Measurements from ENCODE around the gene EIF2AK3.
"Not testable (repeated sequence)": the region's sequence is repeated elsewhere in the genome, so short reads cannot be mapped to it uniquely, and the experiment has no call there.

EIF2AK3 gene

DNA sequence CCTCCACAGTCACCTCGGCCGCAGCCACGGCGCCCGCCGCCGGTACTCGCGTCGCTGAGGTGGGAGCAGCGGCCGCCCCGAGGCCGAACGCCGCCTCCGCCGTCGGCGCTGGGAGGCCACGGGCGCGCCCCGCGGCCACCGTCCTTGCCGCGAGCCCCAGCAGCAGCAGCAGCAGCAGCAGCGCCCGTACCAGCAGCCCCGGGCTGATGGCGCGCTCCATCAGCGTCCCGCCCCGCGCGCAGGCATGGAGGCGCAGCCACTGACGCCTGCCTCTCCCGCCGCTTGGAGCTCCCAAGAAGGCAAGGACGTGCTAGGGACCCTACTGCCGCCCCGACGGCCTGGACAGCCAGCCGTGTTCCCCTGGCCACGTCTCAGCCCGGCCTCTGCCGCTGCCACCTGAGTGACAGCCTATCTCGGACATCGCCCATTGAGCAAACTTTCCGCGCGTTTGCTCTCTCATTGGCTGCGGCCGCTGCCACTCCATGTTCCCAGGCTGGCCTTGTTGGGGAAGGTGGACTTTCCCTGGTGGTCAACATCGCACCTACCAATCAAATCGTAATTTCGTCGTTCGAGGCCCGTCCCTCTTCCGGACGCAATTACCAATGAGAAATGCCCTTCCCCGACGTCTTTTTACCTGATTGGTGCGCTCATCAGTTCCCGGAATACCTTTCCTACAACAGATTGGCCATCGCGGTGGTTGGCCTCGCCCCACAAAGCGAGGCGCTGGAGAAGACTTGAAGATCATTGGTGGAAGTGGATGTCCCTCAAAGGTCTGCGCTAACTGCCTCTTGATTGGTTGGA lies at the start of gene EIF2AK3:
Gene EIF2AK3 (minus strand): TSS at position 410 of the 801 bp plus-strand sequence. CDS start 190 bp downstream, at position 220.
- peak; percentile 100 for DNase-seq

DNA sequence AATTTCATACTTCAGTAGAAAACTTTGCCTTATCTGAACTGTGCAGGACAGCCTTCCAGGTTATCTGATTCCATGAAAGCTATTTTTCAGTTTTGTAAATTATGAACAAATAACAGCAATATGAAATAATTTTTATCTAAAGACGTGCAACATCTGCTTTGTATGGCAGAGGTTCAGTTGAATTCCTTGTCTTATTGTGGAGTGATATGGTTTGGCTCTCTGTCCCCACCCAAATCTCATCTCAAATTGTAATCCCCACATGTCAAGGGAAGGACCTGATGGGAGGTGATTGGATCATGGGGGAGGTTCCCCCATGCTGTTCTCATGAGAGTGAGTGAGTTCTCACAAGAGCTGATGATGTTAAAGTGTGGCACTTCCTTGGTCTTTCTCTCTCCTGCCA lies 46.1 kb upstream of the EIF2AK3 start:
- no peak for DNase-seq

DNA sequence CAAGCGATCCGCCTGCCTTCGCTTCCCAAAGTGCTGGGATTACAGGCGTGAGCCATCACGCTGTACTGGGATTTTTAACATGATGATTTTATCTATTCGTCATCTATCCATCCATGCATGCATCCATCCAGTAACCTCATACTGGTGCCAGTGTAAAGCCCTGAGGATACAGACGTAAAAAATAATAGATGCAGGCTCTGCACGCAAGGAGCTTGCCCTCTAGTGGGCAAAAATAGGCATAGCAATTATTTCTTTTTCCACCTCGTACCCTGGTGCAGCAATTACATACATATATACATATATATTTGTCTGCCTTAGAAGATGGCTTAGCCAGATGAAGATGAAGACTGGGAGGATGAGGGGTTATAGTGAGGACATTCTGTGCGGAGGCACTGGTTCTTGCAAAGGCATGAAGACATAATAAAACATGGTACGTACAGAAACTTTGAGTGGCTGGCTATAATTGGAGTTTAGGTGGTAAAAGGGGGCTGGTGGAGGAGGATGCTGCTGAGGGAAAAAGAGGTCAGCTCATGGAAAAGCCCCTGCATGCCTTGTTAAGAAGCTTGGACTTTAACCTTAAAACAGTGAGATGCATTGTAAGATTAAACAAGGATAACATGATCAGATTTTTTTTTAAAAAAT lies 44.6 kb upstream of the EIF2AK3 start:
- peak; percentile 92 for DNase-seq

DNA sequence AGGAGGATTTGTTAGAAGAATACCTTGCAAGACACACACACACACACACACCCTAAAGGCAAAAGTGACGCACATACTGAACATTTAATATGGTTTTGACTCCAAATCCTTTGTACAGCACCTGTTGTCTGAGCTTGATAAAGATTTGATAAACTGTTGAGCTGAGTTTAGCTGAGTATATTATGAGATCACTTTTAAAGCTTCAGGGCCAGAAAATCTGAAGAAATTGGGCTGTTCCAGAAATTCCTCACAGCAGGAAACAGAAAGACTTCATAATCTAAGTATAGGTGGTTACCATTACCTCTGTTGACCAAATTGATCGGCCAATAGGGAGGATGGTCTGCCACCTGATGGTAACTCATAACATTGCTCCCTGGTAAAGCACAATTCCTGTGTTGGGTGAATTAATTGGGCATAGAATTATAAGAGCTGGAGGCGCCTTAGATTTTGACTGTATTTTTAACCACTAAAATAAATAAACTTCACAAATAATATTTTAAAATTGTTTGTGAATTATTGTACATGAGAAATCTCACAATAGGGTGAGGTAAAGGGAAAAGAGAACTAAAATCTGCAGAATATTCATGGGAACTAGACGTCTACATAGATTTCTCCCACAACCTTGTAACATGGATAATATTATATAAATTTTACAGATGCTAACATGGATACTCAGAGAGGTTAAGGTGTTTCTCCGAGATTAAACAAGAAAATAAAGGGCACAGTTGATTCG lies 42.4 kb upstream of the EIF2AK3 start:
- DNase-seq: peak; percentile 88

DNA sequence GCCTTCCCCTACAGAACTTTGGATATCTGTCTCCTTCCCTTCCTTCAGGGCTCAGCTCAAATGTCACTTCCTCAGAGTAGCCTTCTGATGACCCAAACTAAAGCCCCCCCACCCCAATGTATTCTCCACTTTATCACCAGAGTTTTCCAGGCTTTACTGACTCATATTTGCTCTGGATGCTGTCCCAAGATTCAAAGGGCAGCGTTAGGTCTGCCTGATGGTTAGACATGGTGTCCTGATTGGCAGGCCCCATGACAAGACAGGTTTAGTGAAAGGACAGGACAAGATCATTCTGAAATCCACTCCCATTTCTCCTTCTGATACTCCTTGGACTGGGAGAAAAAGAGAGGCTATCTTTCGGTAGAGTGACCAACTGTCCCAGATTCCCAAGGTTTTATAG lies 41.6 kb upstream of the EIF2AK3 start:
- no peak for DNase-seq

DNA sequence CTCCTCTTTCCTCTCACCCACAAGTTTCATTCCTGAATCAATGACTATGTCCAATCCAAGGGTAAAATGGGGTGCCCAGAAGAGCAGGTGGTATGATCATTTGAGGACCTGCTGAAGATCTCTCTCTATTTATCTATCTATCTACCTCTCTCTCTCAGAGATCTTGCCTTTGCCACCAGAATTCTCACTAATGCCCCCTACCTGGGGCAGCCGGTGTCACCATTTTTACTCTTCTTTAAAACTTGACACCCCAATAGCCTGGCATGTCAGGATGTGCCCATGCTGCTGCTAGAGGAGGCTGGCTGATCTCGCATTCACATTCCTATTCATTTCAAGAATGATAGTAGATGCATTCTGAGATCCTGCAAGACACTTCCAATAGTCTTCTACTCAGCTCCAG lies 40.0 kb upstream of the EIF2AK3 start:
- DNase-seq: peak; percentile 18

DNA sequence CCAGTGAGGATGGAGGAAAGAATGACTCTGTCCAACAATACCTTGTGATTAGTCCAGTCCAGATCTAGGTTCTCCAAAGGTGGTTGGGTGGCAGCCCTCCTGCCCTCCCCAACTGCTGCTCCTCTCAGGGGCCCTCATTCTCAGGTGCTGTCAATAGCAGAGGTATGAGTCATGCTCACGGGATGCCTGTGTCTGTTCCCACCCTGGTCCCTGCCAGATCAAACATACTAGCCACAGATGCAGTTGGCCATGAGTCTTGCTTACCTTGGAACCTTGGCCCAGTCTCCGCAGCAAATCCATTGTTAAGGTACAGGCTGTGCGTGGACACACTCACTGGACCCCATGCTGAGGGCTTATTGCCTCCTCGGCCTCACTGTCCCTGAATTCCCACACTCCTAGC lies 39.3 kb upstream of the EIF2AK3 start:
- DNase-seq: peak; percentile 79

DNA sequence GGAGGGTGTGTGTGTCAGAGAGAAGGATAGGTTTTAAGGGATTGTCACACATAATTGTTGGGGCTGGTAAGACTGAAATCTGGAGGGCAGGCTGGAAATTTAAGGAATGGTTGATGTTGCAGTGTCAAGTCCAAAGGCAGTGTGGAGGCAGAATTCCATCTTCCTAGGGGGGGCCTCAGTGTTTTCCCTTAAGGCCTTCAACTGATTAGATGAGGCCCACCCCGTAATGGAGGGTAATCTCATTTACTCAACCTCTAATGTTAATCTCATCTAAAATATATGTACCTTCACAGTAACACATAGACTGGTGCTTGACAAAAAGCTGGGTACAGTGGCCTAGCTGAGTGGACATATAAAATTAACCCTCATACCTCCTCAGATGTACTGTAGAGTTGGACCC lies 33.4 kb upstream of the EIF2AK3 start:
- DNase-seq: no peak

DNA sequence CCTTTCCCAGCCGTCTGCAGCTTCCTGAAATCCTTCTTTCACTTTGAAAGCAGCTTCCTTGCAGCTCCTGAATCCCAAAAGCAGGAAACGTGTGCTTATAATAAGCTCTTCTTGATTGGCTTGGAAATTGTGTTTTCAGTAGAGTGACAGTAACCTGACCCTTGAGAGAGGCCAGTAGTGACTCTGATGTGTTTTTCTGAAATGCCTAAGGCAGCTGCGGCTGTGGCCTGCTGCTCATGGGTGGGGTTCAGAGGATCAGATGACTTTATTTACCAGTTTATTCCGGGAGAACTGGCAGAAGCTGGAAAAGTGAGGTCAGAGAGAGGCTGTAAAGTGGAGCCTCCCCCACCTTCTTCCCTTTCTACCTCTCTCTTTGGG lies 32.3 kb upstream of the EIF2AK3 start:
- DNase-seq: peak; percentile 98

DNA sequence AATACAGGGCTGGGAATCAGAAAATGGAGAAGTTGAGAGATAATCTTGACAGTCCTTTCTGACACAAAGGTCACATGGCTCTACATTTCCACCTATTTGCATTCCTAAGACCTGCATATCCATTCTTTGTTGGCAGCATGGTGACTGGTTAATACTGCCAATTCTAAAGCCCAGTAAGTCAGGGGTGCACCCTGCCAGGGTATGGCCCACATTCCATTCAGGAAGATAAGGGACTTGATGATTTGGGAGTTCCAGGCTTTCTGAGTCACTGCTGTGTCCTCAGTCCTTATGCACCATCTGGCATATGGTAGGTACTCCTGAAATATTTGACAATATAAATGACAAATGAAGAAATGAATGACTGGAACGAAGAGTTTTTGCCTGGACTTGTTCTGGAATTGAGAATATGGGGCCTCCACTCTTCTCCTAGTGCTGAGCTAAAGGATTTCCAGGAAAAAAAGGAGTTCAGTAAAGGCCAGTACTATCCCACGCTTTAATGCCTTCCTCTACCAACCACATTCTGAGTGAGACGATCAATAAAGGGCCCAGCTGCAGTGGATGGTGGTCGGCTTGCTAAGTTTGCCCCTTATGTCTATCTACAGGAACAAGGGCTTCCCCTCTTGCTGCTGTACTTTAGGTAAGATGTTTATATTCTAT lies 31.7 kb upstream of the EIF2AK3 start:
- DNase-seq: peak; percentile 73

DNA sequence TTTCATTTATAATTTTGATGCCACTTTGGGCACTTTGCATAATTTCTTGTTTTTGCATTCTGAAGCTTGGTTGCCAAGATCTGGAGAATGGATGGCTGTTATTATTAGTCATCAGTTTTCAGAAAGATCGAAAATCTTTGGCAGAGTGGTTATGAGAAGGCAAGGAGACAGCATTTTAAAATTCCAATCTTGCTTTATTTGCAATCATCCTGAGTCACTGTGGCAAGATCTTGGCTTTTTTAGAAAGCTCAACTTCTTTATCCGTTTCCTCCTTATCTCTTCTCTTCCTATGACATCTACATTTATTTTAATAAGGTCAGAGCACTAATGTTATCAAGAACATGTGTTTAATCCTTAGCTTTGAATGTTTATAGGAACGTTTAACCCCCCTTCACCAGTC lies 31.1 kb upstream of the EIF2AK3 start:
- no peak for DNase-seq

DNA sequence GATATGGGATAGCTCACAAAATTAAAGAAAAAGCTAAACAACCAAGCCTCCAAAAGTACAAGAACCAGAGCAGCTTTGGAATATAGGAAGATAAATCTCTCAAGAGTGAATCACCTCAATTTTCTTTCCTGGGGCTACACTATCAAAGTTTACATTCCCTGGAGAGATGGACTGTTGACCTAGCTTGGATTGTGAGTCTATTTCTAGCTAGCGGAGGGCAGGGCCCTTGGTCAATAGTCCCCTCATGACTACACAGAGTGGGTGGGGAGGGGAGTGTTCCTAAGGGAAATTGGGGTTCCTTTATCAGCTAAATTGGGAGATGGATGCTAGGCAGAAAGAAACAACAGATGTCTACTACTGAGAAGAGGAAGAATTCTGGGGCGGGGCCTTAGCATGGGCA lies 29.9 kb upstream of the EIF2AK3 start:
- no peak for DNase-seq

DNA sequence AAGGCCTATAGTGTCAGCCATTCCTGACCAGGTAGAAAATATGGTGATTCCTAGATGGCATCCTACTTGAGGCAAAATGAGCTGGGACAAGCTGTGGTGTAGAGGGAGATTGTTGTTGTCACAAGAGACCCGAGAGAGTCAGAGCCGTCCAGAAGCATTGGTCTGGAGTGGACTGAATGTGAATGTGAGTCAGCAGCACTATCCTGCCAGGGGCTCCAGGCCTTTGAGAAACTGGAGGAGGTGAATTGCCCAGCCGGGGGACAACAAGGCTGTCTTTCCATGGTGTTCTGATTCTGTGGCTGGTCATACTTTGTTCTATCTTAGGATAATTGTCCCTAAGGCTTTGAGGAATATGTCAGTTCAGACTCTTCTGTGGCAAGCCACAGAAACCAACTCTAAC lies 29.4 kb upstream of the EIF2AK3 start:
- no peak for DNase-seq

DNA sequence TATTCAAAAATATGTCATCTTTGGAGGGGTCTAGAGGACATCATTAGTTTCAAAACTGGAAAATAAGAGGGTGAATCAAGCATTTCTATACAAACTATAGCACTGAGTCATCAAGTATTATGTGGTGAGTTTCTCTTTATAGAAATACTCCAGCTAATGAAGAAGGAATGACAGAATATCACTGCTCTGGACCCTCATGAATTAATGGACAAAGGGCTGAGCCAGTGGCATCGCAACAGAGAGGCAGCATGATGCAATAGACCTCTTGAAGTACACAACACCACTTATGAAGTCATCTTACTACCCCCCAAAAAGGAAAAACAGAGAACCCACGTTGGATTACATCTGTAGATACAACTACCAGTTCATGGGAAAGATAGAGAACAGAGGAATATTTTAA lies 27.4 kb upstream of the EIF2AK3 start:
- no peak for DNase-seq

DNA sequence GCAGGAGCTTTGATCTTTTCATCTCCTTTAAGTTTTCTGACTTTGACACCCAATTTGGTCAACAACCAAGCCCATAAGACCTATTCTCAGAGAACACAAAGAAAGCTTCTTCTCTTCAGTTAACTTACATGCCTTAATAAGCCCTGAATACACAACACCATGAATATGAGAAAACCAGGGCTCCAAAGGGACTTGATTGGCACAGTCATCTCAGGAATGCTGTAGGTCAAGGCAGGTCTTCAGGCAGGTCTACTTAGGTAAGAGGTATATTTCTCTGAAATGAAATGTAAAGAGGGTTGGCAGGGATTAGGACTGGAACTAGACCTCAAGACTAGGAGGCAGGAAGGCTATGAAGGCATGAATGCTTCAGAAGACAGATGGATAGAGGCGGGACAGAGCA lies 24.4 kb upstream of the EIF2AK3 start:
- peak; percentile 41 for DNase-seq

DNA sequence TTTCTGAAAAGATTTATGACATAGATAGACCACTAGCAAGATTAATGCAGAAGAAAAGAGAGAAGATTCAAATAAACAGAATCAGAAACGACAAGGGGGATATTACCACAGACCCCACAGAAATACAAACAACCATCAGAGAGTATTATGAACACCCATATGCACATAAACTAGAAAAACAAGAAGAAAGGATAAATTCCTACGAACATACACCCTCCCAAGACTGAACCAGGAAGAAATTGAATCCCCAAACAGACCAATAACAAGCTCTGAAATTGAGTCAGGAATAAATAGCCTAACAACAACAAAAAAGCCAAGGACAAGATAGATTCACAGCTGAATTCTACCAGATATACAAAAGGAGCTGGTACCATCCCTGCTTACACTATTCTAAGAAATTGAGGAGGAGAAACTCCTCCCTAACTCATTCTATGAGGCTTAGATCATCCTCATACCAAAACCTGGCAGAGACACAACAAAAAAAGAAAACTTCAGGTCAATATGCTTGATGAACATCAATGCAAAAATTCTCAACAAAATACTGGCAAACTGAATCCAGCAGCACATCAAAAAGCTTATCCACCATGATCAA lies 18.1 kb upstream of the EIF2AK3 start:
- not testable (repeated sequence) for DNase-seq

DNA sequence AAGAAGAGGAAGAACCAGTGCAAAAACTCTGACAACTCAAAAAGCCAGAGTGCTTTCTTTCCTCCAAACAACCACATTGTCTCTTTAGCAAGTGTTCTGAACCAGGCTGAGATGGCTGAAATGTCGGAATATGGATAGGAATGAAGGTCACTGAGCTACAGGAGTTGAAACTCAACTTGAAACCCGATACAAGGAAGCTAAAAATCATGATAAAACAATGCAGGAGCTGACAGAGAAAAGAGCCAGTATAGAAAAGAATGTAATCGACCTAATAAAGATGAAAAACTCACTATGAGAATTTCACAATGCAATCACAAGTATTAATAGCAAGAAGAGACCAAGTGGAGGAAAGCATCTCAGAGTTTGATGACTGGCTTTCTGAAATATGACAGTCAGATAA lies 15.0 kb upstream of the EIF2AK3 start:
- no peak for DNase-seq

DNA sequence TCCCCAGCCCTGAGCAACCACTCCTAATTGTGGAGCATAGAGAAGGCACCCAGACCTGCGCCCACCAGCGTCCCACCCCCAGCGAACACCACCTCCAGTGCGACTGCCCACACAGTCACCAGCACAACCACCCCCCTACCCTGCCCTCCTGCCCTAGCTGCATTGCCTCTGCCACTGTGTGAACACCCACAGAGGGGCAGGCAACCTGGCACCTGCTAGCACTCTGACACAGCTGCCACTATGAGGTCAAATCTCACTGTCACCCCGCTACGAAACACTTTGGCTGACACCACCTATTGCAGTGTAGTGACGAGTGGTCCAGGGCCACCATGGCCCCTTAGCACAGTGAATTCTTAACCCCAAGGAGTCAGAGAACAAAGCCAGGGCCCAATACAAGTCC lies 14.1 kb upstream of the EIF2AK3 start:
- no peak for DNase-seq

DNA sequence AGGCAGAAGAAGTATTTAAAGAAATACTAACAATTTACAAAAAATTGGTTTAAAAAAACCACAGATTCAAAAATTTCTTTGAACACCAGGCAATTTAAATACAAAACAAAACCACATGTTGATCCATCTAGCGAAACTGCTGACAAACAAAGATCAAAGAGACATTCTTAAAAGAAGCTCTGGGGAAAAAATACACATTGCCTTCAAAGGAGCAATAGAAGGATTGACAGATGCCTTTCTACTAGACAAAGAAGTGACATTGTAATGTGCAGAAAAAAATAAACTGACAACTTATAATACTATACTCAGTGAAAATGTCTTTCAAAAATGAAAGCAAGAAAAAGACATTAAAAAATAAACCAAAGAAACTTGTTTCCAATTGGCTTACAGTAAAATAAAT lies 12.6 kb upstream of the EIF2AK3 start:
- no peak for DNase-seq

DNA sequence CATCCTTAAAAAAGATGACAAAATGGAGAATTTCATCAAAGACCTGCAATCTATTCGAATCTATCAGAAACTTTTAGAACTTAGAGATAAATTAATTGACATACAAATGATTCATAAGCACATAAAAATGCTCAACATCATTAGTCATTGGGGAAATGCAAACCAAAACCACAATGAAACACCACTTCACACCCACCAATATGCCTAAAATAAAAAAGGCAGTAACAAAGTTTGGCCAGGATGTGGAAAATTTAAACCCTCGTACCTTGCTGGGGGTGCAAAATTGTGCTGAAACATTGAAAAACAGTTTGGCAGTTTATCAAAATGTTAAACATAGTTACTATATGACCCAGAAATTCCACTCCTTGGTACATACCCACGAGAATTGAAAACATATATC lies 11.5 kb upstream of the EIF2AK3 start:
- no peak for DNase-seq

DNA sequence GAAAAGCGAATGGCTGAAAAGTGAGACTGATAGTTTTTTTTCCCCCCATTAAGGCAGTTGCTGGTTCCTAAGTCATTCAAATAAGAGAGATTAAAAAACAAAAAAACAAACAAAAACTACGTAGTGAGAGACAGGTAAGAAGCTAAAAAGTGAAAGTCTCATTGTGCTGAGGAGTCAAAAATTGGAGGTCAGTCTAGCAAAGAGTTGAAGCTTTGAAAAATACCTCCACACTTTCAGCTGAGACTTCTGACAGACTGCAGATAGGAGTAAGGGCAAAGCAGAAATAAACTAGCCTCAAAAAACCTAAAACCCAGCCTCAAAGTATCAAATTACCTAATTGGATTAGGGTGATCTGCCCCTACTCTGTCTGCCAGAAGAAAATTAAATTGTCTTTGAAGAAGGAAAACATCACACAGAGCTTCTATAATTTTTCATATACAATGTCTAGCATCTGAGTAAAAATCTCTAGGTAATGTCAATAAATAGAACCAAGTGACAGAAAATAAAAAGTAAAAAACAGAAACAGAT lies 10.9 kb upstream of the EIF2AK3 start:
- no peak for DNase-seq

DNA sequence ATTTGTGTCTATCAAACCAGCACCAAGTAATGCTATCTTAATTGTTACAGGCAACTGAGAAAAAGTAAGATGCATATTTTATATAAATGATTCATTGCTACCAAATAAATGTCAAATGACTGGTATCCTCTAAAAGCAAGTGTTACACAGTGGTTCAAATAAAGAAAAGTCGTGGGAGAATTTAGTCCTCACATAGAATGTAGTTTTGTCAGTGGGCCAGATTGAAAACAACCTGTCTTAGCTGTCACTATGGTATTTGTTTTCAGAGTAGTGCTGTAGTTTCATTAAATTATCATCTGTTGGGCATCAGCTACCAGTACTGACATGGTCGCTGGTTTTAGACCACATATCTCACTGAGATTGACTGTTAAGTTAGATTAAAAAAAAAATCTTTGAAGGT lies 10.2 kb upstream of the EIF2AK3 start:
- DNase-seq: no peak

DNA sequence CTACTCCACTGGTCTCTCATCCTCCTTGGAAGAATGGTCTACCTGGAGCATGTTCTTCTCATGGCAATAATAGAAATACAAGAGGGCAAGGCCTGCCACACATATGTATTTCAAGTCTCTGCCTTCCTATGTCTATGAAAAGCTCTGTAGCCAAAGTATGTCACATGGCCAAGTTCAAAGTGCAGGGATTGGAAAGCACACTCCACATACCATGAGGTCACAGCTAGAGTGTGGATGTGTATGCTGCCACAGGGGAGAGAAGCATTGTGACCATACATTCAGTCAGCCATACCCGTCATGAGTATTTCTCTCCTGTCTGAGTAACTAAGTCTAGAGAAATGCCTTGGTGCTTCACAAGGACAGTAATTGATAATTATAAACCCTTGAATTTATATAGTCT lies 8.8 kb upstream of the EIF2AK3 start:
- DNase-seq: peak; percentile 16

All from DMS53 (cell line).